HG03159 (cell line): ENCODE data around the gene KDELR3.

Source experiments
- ATAC-seq: cut with Tn5 transposase; IDR thresholded peaks from one replicate; pipeline ENCODE4 v1.9.1; 2021; ENCODE audit warnings: mild to moderate bottlenecking, moderate library complexity; ENCODE audit not compliant: unreplicated experiment

The KDELR3 gene

GRCh38 chr22:38467904-38468442 is at the start of gene KDELR3:
Gene KDELR3 (plus strand): TSS chr22:38468096. CDS start chr22:38468234, 138 bp downstream.
- no peak for ATAC-seq

- no peak for ATAC-seq
Measured at GRCh38 chr22:38418589-38418988, 49.3 kb upstream of the KDELR3 start.

GRCh38 chr22:38419121-38419857 is 48.6 kb upstream of the KDELR3 start:
- ATAC-seq, result no peak

GRCh38 chr22:38419858-38420160 is 48.1 kb upstream of the KDELR3 start:
- ATAC-seq, result no peak

GRCh38 chr22:38420734-38421133 is 47.2 kb upstream of the KDELR3 start:
- no peak for ATAC-seq

GRCh38 chr22:38422611-38423511 is 45.0 kb upstream of the KDELR3 start:
- ATAC-seq, result no peak

GRCh38 chr22:38423512-38424503 is 44.1 kb upstream of the KDELR3 start:
- ATAC-seq, result no peak

GRCh38 chr22:38424525-38425080 is 43.3 kb upstream of the KDELR3 start:
- ATAC-seq, result no peak

GRCh38 chr22:38426628-38427027 is 41.3 kb upstream of the KDELR3 start:
- no peak for ATAC-seq

- no peak for ATAC-seq
Measured at GRCh38 chr22:38427465-38427864, 40.4 kb upstream of the KDELR3 start.

- no peak for ATAC-seq
Measured at GRCh38 chr22:38427940-38428339, 40.0 kb upstream of the KDELR3 start.

- no peak for ATAC-seq
Measured at GRCh38 chr22:38428714-38429113, 39.2 kb upstream of the KDELR3 start.

GRCh38 chr22:38429499-38430068 is 38.3 kb upstream of the KDELR3 start:
- no peak for ATAC-seq

- ATAC-seq, result no peak
Measured at GRCh38 chr22:38431266-38432010, 36.5 kb upstream of the KDELR3 start.

- ATAC-seq, result no peak
Measured at GRCh38 chr22:38432264-38432663, 35.6 kb upstream of the KDELR3 start.

- ATAC-seq, result no peak
Measured at GRCh38 chr22:38433871-38434270, 34.0 kb upstream of the KDELR3 start.

GRCh38 chr22:38435010-38435409 is 32.9 kb upstream of the KDELR3 start:
- no peak for ATAC-seq

- ATAC-seq, result no peak
Measured at GRCh38 chr22:38435965-38436364, 31.9 kb upstream of the KDELR3 start.

GRCh38 chr22:38436629-38437395 is 31.1 kb upstream of the KDELR3 start:
- ATAC-seq, result no peak
